Endothelial cell of umbilical vein (primary cell): ENCODE data around the gene TGM1. TPM values are rescaled to one million over a fixed set of nuclear protein-coding genes. Genes with fewer than 3 reads are reported as not detected.

ENCODE experiments used
- BruUV-seq: library from RNA; stranded (reverse); fragments of 400-500 nt; replicated peaks from 2 replicates; lab custom pipeline; 2021; lab: Mats Ljungman, UMichigan
- CTCF ChIA-PET: fragments of 300-600, 350-600 bp; sonication (Branson Sonifier 250); formaldehyde crosslinking; loops from one replicate; lab custom pipeline; 2021; ENCODE audit warnings: antibody characterized with exemption, inconsistent platforms; lab: Charles Lee
- POLR2A ChIA-PET: fragments of 300-600, 350-600 bp; sonication (Branson Sonifier 250); formaldehyde crosslinking; loops from one replicate; lab custom pipeline; 2021; ENCODE audit warnings: antibody characterized with exemption, inconsistent platforms; lab: Charles Lee
- DNase-seq: peaks from one replicate; pipeline ENCODE4 v3.0.0-alpha.2; 2011; ENCODE audit warnings: low read depth, low spot score
- FAIRE-seq: peaks from 2 replicates; lab custom pipeline; 2011; peaks lifted over from hg19 to GRCh38; lab: Jason Lieb, UNC
- H2AFZ ChIP-seq: 2 replicates; pipeline ENCODE4 v1.6.0; 2012; ENCODE audit warnings: low read depth, low read length, control low read depth, inconsistent platforms
- H3K27ac ChIP-seq: 2 replicates; pipeline ENCODE4 v1.5.1; 2011; ENCODE audit warnings: low read depth, mild to moderate bottlenecking, control low read depth, low read length, moderate library complexity; ENCODE audit not compliant: insufficient read depth
- H3K27me3 ChIP-seq, 2 experiments: 2 replicates each; pipeline versions ENCODE4 v1.6.0 to v1.6.1; 2011; ENCODE audit warnings: low read length in 2 of 2, mixed read lengths in 1 of 2; ENCODE audit not compliant: control insufficient read depth in 2 of 2, insufficient read depth in 2 of 2
- H3K36me3 ChIP-seq, 2 experiments: 2 replicates in 1 of 2; 3 replicates in 1 of 2; pipeline ENCODE4 v1.5.1; 2011; ENCODE audit warnings: low read length in 2 of 2, mild to moderate bottlenecking in 1 of 2, moderate library complexity in 1 of 2; ENCODE audit not compliant: control insufficient read depth in 2 of 2, insufficient read depth in 2 of 2; ENCODE audit errors: extremely low read depth in 1 of 2
- H3K4me1 ChIP-seq: 3 replicates; pipeline ENCODE4 v1.5.1; 2011; ENCODE audit warnings: mild to moderate bottlenecking, low read length; ENCODE audit not compliant: control insufficient read depth, insufficient read depth; ENCODE audit errors: extremely low read depth
- H3K4me2 ChIP-seq: 2 replicates; pipeline ENCODE4 v1.6.1; 2011; ENCODE audit warnings: low read length, control low read depth, mixed read lengths; ENCODE audit not compliant: insufficient read depth
- H3K4me3 ChIP-seq, 3 experiments: fragments of 200-600 bp in 1 of 3; sonication (generic), shearing (Covaris generic) in 1 of 3; replicated peaks in 1 of 3; 2 replicates each; pipeline ENCODE4 v1.5.1; 2011 to 2016; ENCODE audit warnings: control low read depth in 3 of 3, low read length in 3 of 3, mild to moderate bottlenecking in 2 of 3, inconsistent platforms in 1 of 3, low read depth in 1 of 3, moderate library complexity in 1 of 3; ENCODE audit not compliant: insufficient read depth in 1 of 3
- H3K79me2 ChIP-seq: 2 replicates; pipeline ENCODE4 v1.6.0; 2012; ENCODE audit warnings: low read length, inconsistent platforms; ENCODE audit not compliant: control insufficient read depth, insufficient read depth
- H3K9ac ChIP-seq: replicated peaks from 2 replicates; pipeline ENCODE3; 2011; ENCODE audit warnings: low read length, control low read depth; ENCODE audit not compliant: insufficient read depth; ENCODE audit errors: extremely low read depth
- H3K9me1 ChIP-seq: replicated peaks from 3 replicates; pipeline ENCODE4 v1.6.0; 2011; ENCODE audit warnings: mild to moderate bottlenecking, low read length; ENCODE audit not compliant: control insufficient read depth, insufficient read depth; ENCODE audit errors: extremely low read depth
- H3K9me3 ChIP-seq: replicated peaks from 2 replicates; pipeline ENCODE4 v1.5.1; 2012; ENCODE audit warnings: low read length, inconsistent platforms; ENCODE audit not compliant: control insufficient read depth, insufficient read depth
- H4K20me1 ChIP-seq: replicated peaks from 2 replicates; pipeline ENCODE3; 2011; ENCODE audit warnings: mild to moderate bottlenecking, low read length; ENCODE audit not compliant: control insufficient read depth, insufficient read depth; ENCODE audit errors: extremely low read depth
- CTCF ChIP-seq, 2 donors: IDR thresholded peaks; 1 replicate in 1 of 2; 2 replicates in 1 of 2; pipeline ENCODE4 v1.5.1; 2011; ENCODE audit warnings: low read length in 2 of 2, mild to moderate bottlenecking in 2 of 2, moderate library complexity in 2 of 2, control low read depth in 1 of 2, inconsistent platforms in 1 of 2, low read depth in 1 of 2; ENCODE audit not compliant: insufficient read depth in 1 of 2; ENCODE audit errors: extremely low read depth in 1 of 2
- EZH2 ChIP-seq: IDR thresholded peaks from 2 replicates; pipeline ENCODE4 v1.6.1; 2012; ENCODE audit warnings: borderline replicate concordance, low read depth, mild to moderate bottlenecking, moderate library complexity, low read length, inconsistent platforms; ENCODE audit not compliant: severe bottlenecking
- FOS ChIP-seq: IDR thresholded peaks from 2 replicates; pipeline ENCODE4 v1.6.1; 2011; ENCODE audit warnings: mild to moderate bottlenecking, low read length, moderate library complexity, borderline replicate concordance; ENCODE audit not compliant: insufficient read depth
- GATA2 ChIP-seq: IDR thresholded peaks from 2 replicates; pipeline ENCODE4 v1.7.0; 2011; ENCODE audit warnings: low read depth, mild to moderate bottlenecking, moderate library complexity, mixed read lengths, low read length; ENCODE audit not compliant: insufficient read length, insufficient read depth
- JUN ChIP-seq: IDR thresholded peaks from 2 replicates; pipeline ENCODE4 v1.6.1; 2011; ENCODE audit warnings: borderline replicate concordance, low read depth; ENCODE audit not compliant: insufficient read length, insufficient read depth
- MAX ChIP-seq: IDR thresholded peaks from 2 replicates; pipeline ENCODE4 v1.6.1; 2011; ENCODE audit not compliant: insufficient read depth, insufficient read length
- MYC ChIP-seq: IDR thresholded peaks from one replicate; pipeline ENCODE4 v1.6.1; 2011; ENCODE audit warnings: mild to moderate bottlenecking, low read depth, low read length
- POLR2A ChIP-seq: IDR thresholded peaks from 2 replicates; pipeline ENCODE4 v1.6.1; 2012; ENCODE audit warnings: low read depth, mild to moderate bottlenecking, control low read depth, low read length
- POLR2AphosphoS5 ChIP-seq: IDR thresholded peaks from 2 replicates; pipeline ENCODE4 v1.6.1; 2012; ENCODE audit warnings: low read depth, mild to moderate bottlenecking, control low read depth, low read length, moderate library complexity; ENCODE audit not compliant: insufficient read depth
- dilution Hi-C: fragments of 300-500 bp; cut with MboI; formaldehyde crosslinking; loops from one replicate; pipeline ENCODE4 v1.15.0; 2019; ENCODE audit warnings: low sequenced_read_pairs; ENCODE audit not compliant: extremely low pct_ligation_motif_present
- intact Hi-C: fragments of 100-400 bp; cut with micrococcal nuclease; formaldehyde crosslinking; loops from one replicate; pipeline ENCODE4 v1.10.0; 2022
- polyA plus RNA-seq, 4 experiments: library from polyadenylated mRNA; depleted of rRNA in 3 of 4; stranded (reverse) in 3 of 4; unstranded in 1 of 4; fragments of >200 nt; gene quantifications; 2 replicates each; pipeline versions ENCODE4 v1.2.1 to v1.2.3, GENCODE V29; 2011 to 2012; ENCODE audit warnings: missing spikeins in 1 of 4
- total RNA-seq: library from RNA; stranded (reverse); gene quantifications from 2 replicates; pipeline ENCODE4 v1.2.3, GENCODE V29; 2021

TGM1 gene
- total and polyA plus RNA-seq, 2 donors (not counting 3 experiments of a cell fraction or from before 2014, with no cell fraction given) = 1.0 to 3.4 TPM

- TSS peak; percentile 65 for BruUV-seq
- DNase-seq (no peak), FAIRE-seq (no peak)
- H3K9ac ChIP-seq = peak overlapping the region; percentile 95
- peak overlapping the region; percentile 67 for H3K4me2 ChIP-seq
- TF ChIP-seq EZH2 = no peak
- TF ChIP-seq POLR2A = no peak
- TF ChIP-seq POLR2AphosphoS5 = no peak
- no peak for TF ChIP-seq JUN
- TF ChIP-seq FOS = no peak
- no peak for TF ChIP-seq MYC
- TF ChIP-seq CTCF (IDR thresholded peaks at IDR 0.05; ENCODE audit: extremely low read depth in 1 of 2, insufficient read depth in 1 of 2, low read depth in 1 of 2, low read length in 2 of 2) = no peak
- no peak for TF ChIP-seq MAX
- no peak for TF ChIP-seq GATA2
- H3K4me3 ChIP-seq = peak overlapping the region; percentile 63 to 87 (median 67)
- intact Hi-C loops = loop anchor here (1.0 to 2.0 kb wide), 5 partner anchors 7 to 116 kb away; partner anchors contain the start of genes CHMP4A, TINF2 and TM9SF1
- dilution Hi-C loops = no loop called here
- peak overlapping the region; percentile 73 for H2AFZ ChIP-seq
- no peaks in the 10 kb centered on the region for H3K27me3 ChIP-seq
- peaks cover 62% of the 10 kb centered on the region for H3K79me2 ChIP-seq
- no peaks in the 10 kb centered on the region for H3K9me1 ChIP-seq
- ChIA-PET POLR2A (interaction anchor here (0.6 kb wide), 1 partner anchor 17 kb away, joined by 5 read pairs; no protein-coding TSS in a partner anchor), CTCF (interaction anchor here (1.2 kb wide), 1 partner anchor 10 kb away, joined by 3 read pairs; no protein-coding TSS in a partner anchor)
- H3K4me1 ChIP-seq = peaks cover 38% of the 10 kb centered on the region
- H3K9me3 ChIP-seq = no peaks in the 10 kb centered on the region
- H4K20me1 ChIP-seq = no peaks in the 10 kb centered on the region
- peak overlapping the region; percentile 88 for H3K27ac ChIP-seq
- H3K36me3 ChIP-seq = peaks cover 4 to 10% of the 10 kb centered on the region in 2 experiments
Measured at GRCh38 chr14:24231263-24232120, 31.5 kb downstream of the TGM1 start.
